Smooth muscle cell (in vitro differentiated cells): Measurements from ENCODE around the gene CENPF. TPM values are rescaled to one million over a fixed set of nuclear protein-coding genes. Genes with fewer than 3 reads are reported as not detected.

ENCODE experiments used
- DNase-seq: peaks from one replicate; lab custom pipeline; 2025; ENCODE audit not compliant: unreplicated experiment; lab: John Stamatoyannopoulos, UW
- H2AFZ ChIP-seq: fragments of 200-600 bp; sonication (generic); 2 replicates; pipeline ENCODE4 v1.6.0; 2016; ENCODE audit warnings: antibody characterized with exemption, low read depth, mild to moderate bottlenecking
- H3F3A ChIP-seq: fragments of 200-600 bp; sonication (generic); 2 replicates; pipeline ENCODE4 v1.6.0; 2017; ENCODE audit warnings: antibody characterized with exemption, low read depth
- H3K27ac ChIP-seq: fragments of 200-600 bp; sonication (generic); 2 replicates; pipeline ENCODE4 v1.5.1; 2016; ENCODE audit warnings: low read depth, mild to moderate bottlenecking
- H3K27me3 ChIP-seq: fragments of 200-600 bp; sonication (generic); 2 replicates; pipeline ENCODE4 v1.6.1; 2016; ENCODE audit warnings: low read depth, mild to moderate bottlenecking
- H3K36me3 ChIP-seq: fragments of 200-600 bp; sonication (generic); 2 replicates; pipeline ENCODE4 v1.5.1; 2016; ENCODE audit warnings: low read depth
- H3K4me1 ChIP-seq: fragments of 200-600 bp; sonication (generic); 2 replicates; pipeline ENCODE4 v1.5.1; 2016; ENCODE audit warnings: low read depth
- H3K4me2 ChIP-seq: fragments of 200-600 bp; sonication (generic); 2 replicates; pipeline ENCODE4 v1.6.0; 2016; ENCODE audit warnings: mild to moderate bottlenecking
- H3K4me3 ChIP-seq: fragments of 200-600 bp; sonication (generic); 2 replicates; pipeline ENCODE4 v1.5.1; 2016; ENCODE audit warnings: mild to moderate bottlenecking
- H3K79me2 ChIP-seq: fragments of 200-600 bp; sonication (generic); 2 replicates; pipeline ENCODE4 v1.6.0; 2016; ENCODE audit warnings: low read depth, mild to moderate bottlenecking
- H3K9ac ChIP-seq: fragments of 200-600 bp; sonication (generic); 2 replicates; pipeline ENCODE4 v1.6.0; 2016; ENCODE audit warnings: low read depth
- H3K9me3 ChIP-seq: fragments of 200-600 bp; sonication (generic); replicated peaks from 2 replicates; pipeline ENCODE4 v1.5.1; 2016; ENCODE audit warnings: low read depth
- H4K20me1 ChIP-seq: fragments of 200-600 bp; sonication (generic); 2 replicates; pipeline ENCODE4 v1.6.0; 2016; ENCODE audit warnings: low read depth
- CTCF ChIP-seq: fragments of 200-600 bp; sonication (generic); IDR thresholded peaks from 2 replicates; pipeline ENCODE4 v1.5.1; 2017; ENCODE audit warnings: borderline replicate concordance, mild to moderate bottlenecking, antibody characterized with exemption; ENCODE audit not compliant: insufficient read depth, poor library complexity, severe bottlenecking
- WGBS: methylation state at CpG from one replicate; pipeline ENCODE4 v1.1.7; 2016; ENCODE audit warnings: low lambda C conversion rate; 5-methylcytosine and 5-hydroxymethylcytosine counted together
- polyA plus RNA-seq: library from polyadenylated mRNA; unstranded; fragments of >200 nt; fragmentation: Nextera tagmentation; extraction: Ambion mirVana; gene quantifications from 2 replicates; pipeline ENCODE4 v1.2.1, GENCODE V29; 2016
- total RNA-seq: library from RNA; depleted of rRNA; stranded (reverse); fragments of >200 nt; gene quantifications from 2 replicates; pipeline ENCODE4 v1.2.3, GENCODE V29; 2014

Gene CENPF
- total and polyA plus RNA-seq, 2 experiments from 2014 or later: 7.4 to 8.3 TPM

- no peaks in the 10 kb centered on the region for H4K20me1 ChIP-seq
- H3K27me3 ChIP-seq: no peaks in the 10 kb centered on the region
- no peak overlapping the region for H3K9ac ChIP-seq
- H3K79me2 ChIP-seq: no peaks in the 10 kb centered on the region
- no peak for DNase-seq
- H2AFZ ChIP-seq: no peak overlapping the region
- H3F3A ChIP-seq: peaks cover 3% of the 10 kb centered on the region
- H3K4me2 ChIP-seq: peak overlapping the region; percentile 30
- WGBS: 19% methylated on average over 2 of the region's 2 CpGs
- H3K36me3 ChIP-seq: no peaks in the 10 kb centered on the region
- no peaks in the 10 kb centered on the region for H3K9me3 ChIP-seq
- H3K4me3 ChIP-seq: no peak overlapping the region
- peak overlapping the region; percentile 45 for H3K27ac ChIP-seq
- H3K4me1 ChIP-seq: peaks cover 13% of the 10 kb centered on the region
- no peak for TF ChIP-seq CTCF
Measured at GRCh38 chr1:214581785-214582184, 21.2 kb upstream of the CENPF start.

- no peak for DNase-seq
- 49% methylated on average over 7 of the region's 7 CpGs for WGBS
- Histone ChIP-seq H4K20me1 (no peaks in the 10 kb centered on the region), H3K4me3 (no peak overlapping the region), H3K4me1 (peaks cover 13% of the 10 kb centered on the region), H2AFZ (no peak overlapping the region), H3K27me3 (no peaks in the 10 kb centered on the region), H3K9me3 (no peaks in the 10 kb centered on the region), H3K4me2 (no peak overlapping the region), H3K36me3 (no peaks in the 10 kb centered on the region), H3K9ac (no peak overlapping the region), H3K27ac (peak overlapping the region; percentile 0), H3F3A (peaks cover 3% of the 10 kb centered on the region), H3K79me2 (no peaks in the 10 kb centered on the region)
- TF ChIP-seq CTCF: no peak
Measured at GRCh38 chr1:214582289-214582891, 20.6 kb upstream of the CENPF start.

- Histone ChIP-seq H3K4me1 (peaks cover 13% of the 10 kb centered on the region), H2AFZ (no peak overlapping the region), H3K27me3 (no peaks in the 10 kb centered on the region), H3K36me3 (no peaks in the 10 kb centered on the region), H3F3A (peaks cover 3% of the 10 kb centered on the region), H3K4me2 (no peak overlapping the region), H3K9me3 (no peaks in the 10 kb centered on the region), H4K20me1 (no peaks in the 10 kb centered on the region), H3K9ac (no peak overlapping the region), H3K27ac (no peak overlapping the region), H3K4me3 (no peak overlapping the region), H3K79me2 (no peaks in the 10 kb centered on the region)
- 79% methylated on average over 6 of the region's 6 CpGs for WGBS
- no peak for DNase-seq
- no peak for TF ChIP-seq CTCF
Measured at GRCh38 chr1:214583113-214583512, 19.9 kb upstream of the CENPF start.
